Ascending aorta (tissue), 2 donors: ENCODE results near the gene HTR2B. TPM values are rescaled to one million over a fixed set of nuclear protein-coding genes. Genes with fewer than 3 reads are reported as not detected.

Experiments used
- DNase-seq, 2 donors: peaks; one replicate each; pipeline ENCODE4 v3.0.0-alpha.2; 2019; ENCODE audit warnings: low spot score in 2 of 2
- H3K27ac ChIP-seq, 2 donors: fragments of 200-600 bp; sonication (generic); one replicate each; pipeline ENCODE4 v1.5.1; 2016 to 2017; ENCODE audit warnings: mild to moderate bottlenecking in 1 of 2
- H3K27me3 ChIP-seq: fragments of 200-600 bp; sonication (generic); one replicate; pipeline ENCODE4 v1.5.1; 2017
- H3K36me3 ChIP-seq, 2 donors: fragments of 200-600 bp; sonication (generic); one replicate each; pipeline ENCODE4 v1.5.1; 2016
- H3K4me1 ChIP-seq, 2 donors: fragments of 200-600 bp; sonication (generic); one replicate each; pipeline ENCODE4 v1.5.1; 2016 to 2017; ENCODE audit warnings: mild to moderate bottlenecking in 1 of 2
- H3K4me3 ChIP-seq, 2 donors: fragments of 200-600 bp; sonication (generic); one replicate each; pipeline ENCODE4 v1.5.1; 2016 to 2017; ENCODE audit warnings: mild to moderate bottlenecking in 1 of 2
- H3K9me3 ChIP-seq, 2 donors: fragments of 200-600 bp; sonication (generic); one replicate each; pipeline ENCODE4 v1.5.1; 2016
- intact Hi-C: fragments of 100-400 bp; cut with DNase I; formaldehyde crosslinking; loops from one replicate; pipeline ENCODE4 v1.15.1; 2023
- total RNA-seq: library from RNA; depleted of rRNA; stranded (reverse); fragments of >200 nt; gene quantifications from one replicate; pipeline ENCODE4 v1.1.0, GENCODE V29; 2016
- TF ChIP-seq, protein P1 (sequence below), 3 experiments: fragments of 200-600 bp in 2 of 3; fragments of 450-650 bp in 1 of 3; sonication (generic) in 2 of 3; IDR thresholded peaks; one replicate each; pipeline ENCODE4 v1.5.1; 2016 to 2019; ENCODE audit warnings: antibody characterized with exemption in 3 of 3, mild to moderate bottlenecking in 1 of 3, moderate library complexity in 1 of 3

HTR2B gene
- total RNA-seq, 1 donor from 2014 or later = 0.75 TPM

DNA sequence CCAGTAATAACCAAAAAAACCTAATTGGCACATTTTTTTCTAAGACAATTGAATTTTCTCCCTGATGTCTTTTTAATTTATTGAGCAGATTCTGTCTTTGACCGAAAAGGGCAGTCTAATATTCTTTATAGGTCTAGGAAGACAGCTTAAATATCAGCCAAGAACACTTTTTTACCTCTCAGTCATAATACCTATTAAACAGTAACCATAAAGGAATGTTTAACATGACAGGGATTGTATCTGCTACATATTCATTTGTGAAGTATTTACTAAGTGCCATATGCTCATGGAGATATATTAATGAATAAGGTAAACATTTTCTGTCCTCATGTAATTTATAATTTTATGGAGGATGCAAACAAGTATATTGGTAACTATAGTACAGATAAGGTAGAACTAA is 3.1 kb upstream of the HTR2B start:
- Histone ChIP-seq H3K9me3 (no peaks in the 10 kb centered on the region), H3K36me3 (no peaks in the 10 kb centered on the region), H3K27ac (no peak overlapping the region), H3K27me3 (no peaks in the 10 kb centered on the region), H3K4me3 (no peak overlapping the region), H3K4me1 (peaks cover 3 to 16% of the 10 kb centered on the region in 2 donors)
- DNase-seq = no peak
- intact Hi-C loops = no loop called here
- TF ChIP-seq, protein P1, sequence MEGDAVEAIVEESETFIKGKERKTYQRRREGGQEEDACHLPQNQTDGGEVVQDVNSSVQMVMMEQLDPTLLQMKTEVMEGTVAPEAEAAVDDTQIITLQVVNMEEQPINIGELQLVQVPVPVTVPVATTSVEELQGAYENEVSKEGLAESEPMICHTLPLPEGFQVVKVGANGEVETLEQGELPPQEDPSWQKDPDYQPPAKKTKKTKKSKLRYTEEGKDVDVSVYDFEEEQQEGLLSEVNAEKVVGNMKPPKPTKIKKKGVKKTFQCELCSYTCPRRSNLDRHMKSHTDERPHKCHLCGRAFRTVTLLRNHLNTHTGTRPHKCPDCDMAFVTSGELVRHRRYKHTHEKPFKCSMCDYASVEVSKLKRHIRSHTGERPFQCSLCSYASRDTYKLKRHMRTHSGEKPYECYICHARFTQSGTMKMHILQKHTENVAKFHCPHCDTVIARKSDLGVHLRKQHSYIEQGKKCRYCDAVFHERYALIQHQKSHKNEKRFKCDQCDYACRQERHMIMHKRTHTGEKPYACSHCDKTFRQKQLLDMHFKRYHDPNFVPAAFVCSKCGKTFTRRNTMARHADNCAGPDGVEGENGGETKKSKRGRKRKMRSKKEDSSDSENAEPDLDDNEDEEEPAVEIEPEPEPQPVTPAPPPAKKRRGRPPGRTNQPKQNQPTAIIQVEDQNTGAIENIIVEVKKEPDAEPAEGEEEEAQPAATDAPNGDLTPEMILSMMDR (IDR thresholded peaks at IDR 0.05) = no peak

DNA sequence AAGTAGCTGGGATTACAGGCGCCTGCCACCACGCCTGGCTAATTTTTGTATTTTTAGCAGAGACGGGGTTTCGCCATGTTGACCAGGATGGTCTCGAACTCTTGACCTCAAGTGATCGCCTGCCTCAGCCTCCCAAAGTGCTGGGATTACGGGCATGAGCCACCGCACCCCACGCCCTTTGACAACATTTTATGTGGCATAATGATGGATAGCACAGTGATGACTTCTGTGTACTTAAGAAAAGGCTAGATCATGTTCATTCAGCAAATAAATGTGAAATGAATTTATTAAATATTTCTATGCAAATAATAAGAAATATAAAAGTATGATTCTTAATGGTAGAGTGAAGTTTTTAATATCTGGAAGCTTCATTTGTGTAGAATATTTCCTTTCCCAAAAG is 2.6 kb upstream of the HTR2B start:
- Histone ChIP-seq H3K4me1 (peaks cover 3 to 15% of the 10 kb centered on the region in 2 donors), H3K36me3 (no peaks in the 10 kb centered on the region), H3K9me3 (no peaks in the 10 kb centered on the region), H3K4me3 (no peak overlapping the region), H3K27ac (no peak overlapping the region), H3K27me3 (no peaks in the 10 kb centered on the region)
- TF ChIP-seq, protein P1 (IDR thresholded peaks at IDR 0.05) = no peak
- DNase-seq = no peak
- intact Hi-C loops = no loop called here

DNA sequence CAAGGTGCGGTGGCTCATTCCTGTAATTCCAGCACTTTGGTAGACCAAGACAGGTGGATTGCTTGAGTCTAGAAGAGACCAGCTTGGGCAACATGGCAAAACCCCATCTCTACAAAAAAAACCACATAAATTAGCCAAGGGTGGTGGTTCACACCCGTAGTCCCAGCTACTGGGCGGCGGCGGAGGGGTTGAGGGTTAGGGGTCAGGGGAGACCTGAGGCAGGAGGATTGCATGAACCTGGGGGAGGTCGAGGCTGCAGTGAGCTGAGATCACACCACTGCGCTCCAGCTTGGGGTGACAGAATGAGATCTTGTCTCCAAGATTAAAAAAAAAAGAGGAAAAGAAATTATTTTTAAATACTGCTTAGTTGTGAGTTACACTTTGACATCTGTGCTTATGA is 1.3 kb upstream of the HTR2B start:
- TF ChIP-seq, protein P1 (IDR thresholded peaks at IDR 0.05) = no peak
- Histone ChIP-seq H3K27ac (no peak overlapping the region), H3K4me3 (no peak overlapping the region), H3K27me3 (no peaks in the 10 kb centered on the region), H3K4me1 (peaks cover 3 to 8% of the 10 kb centered on the region in 2 donors), H3K36me3 (no peaks in the 10 kb centered on the region), H3K9me3 (no peaks in the 10 kb centered on the region)
- intact Hi-C loops = no loop called here
- DNase-seq = no peak

GRCh38 chr2:231123362-231123898 is 1.4 kb downstream of the HTR2B start:
- Histone ChIP-seq H3K27me3 (no peaks in the 10 kb centered on the region), H3K36me3 (no peaks in the 10 kb centered on the region), H3K9me3 (no peaks in the 10 kb centered on the region), H3K27ac (peak overlapping the region in 1 of 2 donors; percentile 38), H3K4me1 (peaks cover 0 to 8% of the 10 kb centered on the region in 2 donors), H3K4me3 (peak overlapping the region; percentile 4 to 26)
- DNase-seq = no peak
- TF ChIP-seq, protein P1 (IDR thresholded peaks at IDR 0.05) = no peak
- intact Hi-C loops = no loop called here

DNA sequence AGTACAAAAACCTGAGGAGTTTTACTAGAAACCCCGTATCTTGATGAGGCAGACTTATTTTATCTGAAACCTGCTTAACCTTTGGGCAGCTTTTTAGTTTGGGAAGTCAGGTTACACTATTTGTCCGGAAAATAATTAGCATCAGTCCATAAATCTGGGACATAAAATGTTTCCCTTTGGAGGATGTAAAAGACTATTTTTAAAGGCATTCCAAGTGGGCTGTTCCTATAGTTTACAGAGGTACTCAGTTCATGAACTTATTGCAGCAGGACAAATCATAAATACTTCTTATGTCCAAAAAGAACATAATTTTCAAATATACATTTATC is 6.3 kb downstream of the HTR2B start:
- H3K27ac ChIP-seq = no peak overlapping the region
- DNase-seq = no peak
- H3K27me3 ChIP-seq = no peaks in the 10 kb centered on the region
- H3K4me3 ChIP-seq = no peak overlapping the region
- H3K36me3 ChIP-seq = no peaks in the 10 kb centered on the region
- no peaks in the 10 kb centered on the region for H3K9me3 ChIP-seq
- intact Hi-C loops = no loop called here
- TF ChIP-seq, protein P1 (IDR thresholded peaks at IDR 0.05) = no peak
- H3K4me1 ChIP-seq = peaks cover 0 to 2% of the 10 kb centered on the region in 2 donors
